GM19023 (cell line): ENCODE measurements around the gene AMBRA1.
"Not testable (repeated sequence)": the region's sequence is repeated elsewhere in the genome, so short reads cannot be mapped to it uniquely, and the experiment has no call there.

Experiments
- ATAC-seq: cut with Tn5 transposase; IDR thresholded peaks from one replicate; pipeline ENCODE4 v1.9.1; 2021; ENCODE audit warnings: mild to moderate bottlenecking, moderate library complexity; ENCODE audit not compliant: unreplicated experiment

Gene AMBRA1

GRCh38 chr11:46588131-46588530, 5.7 kb downstream of the AMBRA1 start:
- ATAC-seq = no peak

DNA sequence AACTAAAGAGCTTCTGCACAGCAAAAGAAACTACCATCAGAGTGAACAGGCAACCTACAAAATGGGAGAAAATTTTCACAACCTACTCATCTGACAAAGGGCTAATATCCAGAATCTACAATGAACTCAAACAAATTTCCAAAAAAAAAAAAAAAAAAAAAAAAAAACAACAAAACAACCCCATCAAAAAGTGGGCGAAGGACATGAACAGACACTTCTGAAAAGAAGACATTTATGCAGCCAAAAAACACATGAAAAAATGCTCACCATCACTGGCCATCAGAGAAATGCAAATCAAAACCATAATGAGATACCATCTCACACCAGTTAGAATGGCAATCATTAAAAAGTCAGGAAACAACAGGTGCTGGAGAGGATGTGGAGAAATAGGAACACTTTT, 10.3 kb downstream of the AMBRA1 start:
- not testable (repeated sequence) for ATAC-seq

DNA sequence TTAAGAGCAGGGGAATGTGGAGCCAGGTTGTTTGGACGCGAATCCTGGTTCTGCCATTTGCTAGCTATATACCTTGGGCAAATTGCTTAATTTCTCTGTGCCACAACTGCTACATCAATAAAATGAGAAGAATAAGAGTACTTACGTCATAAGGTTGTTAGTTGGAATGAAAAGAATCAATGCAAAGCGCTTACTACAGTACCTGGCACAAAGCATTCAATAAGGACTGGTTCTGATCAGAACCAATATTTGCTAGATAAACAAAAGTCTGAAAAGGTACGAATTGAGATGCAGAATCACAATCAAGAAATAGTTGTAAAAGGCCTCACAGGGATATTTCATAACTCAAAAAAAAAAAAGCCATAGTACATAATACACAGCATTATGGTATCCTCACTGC, 11.2 kb downstream of the AMBRA1 start:
- ATAC-seq = no peak

DNA sequence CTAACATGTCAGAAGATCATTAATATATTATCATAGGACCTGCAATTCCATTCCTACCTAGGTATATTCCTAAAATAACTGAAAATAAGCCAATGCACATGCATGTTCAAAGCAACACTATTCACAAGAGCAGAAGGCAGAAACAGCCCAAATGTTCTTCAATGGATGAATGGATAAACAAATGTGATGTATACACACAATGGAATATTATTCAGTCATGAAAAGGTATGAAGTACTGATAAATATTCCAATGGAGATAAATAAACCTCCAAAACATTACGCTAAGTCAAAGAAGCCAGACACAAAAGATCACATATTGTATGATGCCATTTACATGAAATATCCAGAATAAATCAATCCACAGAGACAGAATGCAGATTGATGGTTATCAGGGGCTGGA, 16.8 kb downstream of the AMBRA1 start:
- ATAC-seq = no peak

DNA sequence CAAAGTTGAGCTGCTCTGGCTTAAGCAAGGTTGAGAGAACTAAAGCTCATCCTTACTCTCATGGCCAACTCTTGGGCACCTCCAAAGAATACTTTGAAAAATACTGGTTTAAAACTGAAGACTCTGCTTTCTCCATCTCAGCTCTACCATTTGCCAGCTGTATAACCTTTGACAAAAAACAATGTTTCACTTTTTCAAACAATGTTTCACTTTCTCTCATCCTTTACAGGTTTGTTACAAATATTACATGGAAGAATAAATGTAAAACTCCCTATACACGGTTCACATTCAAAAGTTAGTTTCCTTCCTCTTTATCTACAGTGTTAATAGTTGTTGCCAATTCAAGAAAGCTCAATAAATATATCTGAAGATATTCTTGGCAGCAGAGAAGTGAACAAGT, 19.2 kb downstream of the AMBRA1 start:
- ATAC-seq = no peak

GRCh38 chr11:46570790-46571398, 22.9 kb downstream of the AMBRA1 start:
- no peak for ATAC-seq

- no peak for ATAC-seq
These were observed 28.5 kb downstream of the AMBRA1 start for GRCh38 chr11:46565232-46565840.

- no peak for ATAC-seq
These were observed 29.4 kb downstream of the AMBRA1 start for GRCh38 chr11:46564459-46564858.

- ATAC-seq = no peak
These were observed 31.3 kb downstream of the AMBRA1 start for GRCh38 chr11:46562527-46562926.

DNA sequence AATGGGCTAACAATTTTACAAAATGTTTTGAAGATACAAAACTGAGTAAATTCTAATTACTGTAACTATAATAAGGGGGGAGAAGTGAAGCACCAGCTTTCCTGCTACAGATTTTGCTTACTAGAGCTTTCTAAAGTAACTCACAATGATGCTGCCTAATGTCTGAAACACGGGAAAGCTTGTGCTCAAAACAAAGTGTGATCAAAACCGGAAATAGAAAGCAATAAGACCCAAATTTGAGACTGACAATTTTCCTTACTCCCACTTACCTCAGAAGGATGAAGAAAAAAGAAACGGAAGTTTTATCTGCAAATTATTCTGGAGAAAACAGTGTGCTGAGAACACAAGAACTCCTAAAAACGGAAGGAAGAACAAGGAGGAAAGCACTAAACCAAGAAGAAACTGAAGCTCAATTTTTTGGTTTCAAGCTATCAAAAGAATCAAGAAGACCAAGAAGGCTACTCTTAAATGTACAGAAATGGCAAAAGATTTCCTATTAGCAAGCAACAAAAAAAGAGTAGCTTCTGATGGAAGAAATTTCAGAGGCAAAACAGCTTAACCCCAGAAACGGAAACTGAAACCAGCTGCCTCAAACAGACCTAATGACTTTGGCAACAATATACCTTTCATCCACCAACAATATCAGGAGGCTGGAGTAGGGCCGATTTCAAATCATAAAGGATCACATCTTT, 33.4 kb downstream of the AMBRA1 start:
- peak; percentile 56 for ATAC-seq

- no peak for ATAC-seq
These were observed 34.0 kb downstream of the AMBRA1 start for GRCh38 chr11:46559815-46560214.

DNA sequence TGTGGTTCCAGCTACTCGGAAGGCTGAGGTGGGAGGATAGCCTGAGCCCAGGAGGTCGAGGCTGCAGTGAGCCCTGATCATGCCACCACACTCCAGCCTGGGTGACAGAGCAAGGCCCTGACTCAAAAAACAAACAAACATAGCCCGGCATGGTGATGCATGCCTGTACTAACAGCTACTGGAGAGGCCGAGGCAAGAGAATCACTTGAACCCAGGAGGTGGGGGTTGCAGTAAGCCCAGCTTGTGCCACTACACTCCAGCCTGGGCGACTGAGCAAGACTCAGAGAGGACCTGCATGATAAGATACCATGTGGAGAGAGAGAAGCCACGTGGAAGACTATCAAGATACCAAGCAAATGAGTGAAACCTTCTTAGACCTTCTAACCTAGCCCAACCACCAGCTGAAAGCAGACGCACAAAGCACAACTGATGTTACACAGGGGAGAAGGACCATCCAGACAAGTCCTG, 36.1 kb downstream of the AMBRA1 start:
- ATAC-seq = no peak

GRCh38 chr11:46555267-46556054, 38.4 kb downstream of the AMBRA1 start:
- no peak for ATAC-seq

- ATAC-seq = no peak
These were observed 39.3 kb downstream of the AMBRA1 start for GRCh38 chr11:46554213-46555147.

GRCh38 chr11:46553814-46554212, 40.0 kb downstream of the AMBRA1 start:
- no peak for ATAC-seq

GRCh38 chr11:46551261-46551660, 42.6 kb downstream of the AMBRA1 start:
- no peak for ATAC-seq

DNA sequence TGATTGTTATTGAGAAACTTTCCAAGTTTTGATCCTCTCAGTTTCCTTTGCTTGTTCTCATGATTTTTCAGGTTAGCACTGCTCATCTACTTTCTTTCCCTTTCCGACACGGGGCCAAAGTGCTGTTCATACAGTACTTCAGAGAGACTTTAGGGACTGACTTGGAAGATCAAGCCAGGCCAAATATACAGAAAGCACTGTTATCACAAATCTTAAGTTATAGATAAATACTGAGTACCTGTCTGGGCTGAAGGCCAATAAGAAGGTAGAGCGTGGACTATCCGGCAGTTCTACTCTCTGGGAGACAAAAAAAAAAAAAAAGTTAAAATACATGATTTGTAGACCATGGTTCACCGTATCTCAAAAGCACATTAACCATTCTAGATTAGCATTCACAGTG, 46.2 kb downstream of the AMBRA1 start:
- ATAC-seq = no peak

DNA sequence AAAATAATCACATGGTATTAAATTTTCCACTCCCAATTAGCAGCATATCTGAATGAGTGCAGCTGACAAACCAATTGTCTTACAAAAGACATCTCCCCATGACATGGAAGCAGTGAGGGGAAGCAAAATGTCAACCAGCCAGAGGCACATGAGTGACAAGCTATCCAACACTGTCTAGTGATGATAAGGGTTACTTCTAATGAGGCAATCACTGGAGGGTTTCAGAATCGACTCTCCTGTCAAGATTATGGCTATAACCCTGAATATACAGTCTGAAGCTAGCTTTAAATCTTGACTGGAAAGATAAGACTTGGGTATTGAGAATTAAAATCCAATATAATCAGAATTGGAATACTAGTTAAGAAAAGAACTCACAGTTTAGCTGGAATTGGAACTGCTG, 50.3 kb downstream of the AMBRA1 start:
- ATAC-seq = no peak

DNA sequence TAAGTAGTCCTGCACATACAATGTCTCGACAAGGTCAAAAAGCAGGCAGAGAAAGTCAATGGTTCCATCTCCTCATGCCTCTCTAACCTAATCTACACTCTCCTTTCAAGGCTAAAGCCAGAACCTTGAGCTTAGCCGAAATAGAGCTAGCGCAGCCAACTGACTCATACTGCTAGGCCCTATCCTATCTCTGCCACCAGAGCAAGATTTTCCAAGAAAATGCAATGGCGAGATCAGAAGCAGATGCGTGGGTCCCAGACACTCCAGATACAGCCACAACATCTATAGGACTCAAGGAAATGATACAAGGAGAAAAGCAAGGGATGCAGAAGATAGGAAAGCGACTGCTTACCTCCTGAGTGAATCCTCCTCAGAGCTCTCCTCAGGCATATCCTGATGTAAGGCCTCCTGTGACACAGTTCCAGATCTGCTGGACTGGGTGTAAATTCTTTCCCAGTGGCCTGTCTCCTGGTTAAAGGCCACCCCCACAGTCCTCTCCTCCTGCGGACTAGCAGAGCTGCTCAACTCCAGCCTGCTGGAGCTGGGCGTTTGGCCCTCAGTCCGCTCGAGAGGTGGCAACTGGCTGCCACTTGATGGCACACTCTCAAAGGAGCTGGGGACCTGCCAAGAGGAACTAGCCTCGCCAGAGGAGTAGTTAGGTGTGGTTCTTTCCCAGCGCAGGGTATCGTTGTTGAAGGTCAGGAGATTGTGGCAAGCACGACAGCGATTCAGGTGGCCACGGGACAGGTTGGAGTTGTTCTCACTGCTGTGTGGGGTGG, 52.0 kb downstream of the AMBRA1 start:
- ATAC-seq = no peak

GRCh38 chr11:46540807-46541206, 53.0 kb downstream of the AMBRA1 start:
- ATAC-seq = no peak
